PC-3 (cell line): ENCODE data around the gene DOC2B. TPM values are rescaled to one million over a fixed set of nuclear protein-coding genes. Genes with fewer than 3 reads are reported as not detected.
"Not testable (repeated sequence)": the region's sequence is repeated elsewhere in the genome, so short reads cannot be mapped to it uniquely, and the experiment has no call there.

Experiments used
- ATAC-seq: fragments of 200-7000 bp; cut with Tn5 transposase; 2 replicates; pipeline ENCODE4 v1.9.1; 2020; ENCODE audit warnings: mild to moderate bottlenecking, moderate library complexity
- BruUV-seq: library from RNA; stranded (reverse); fragments of 400-500 nt; replicated peaks from 2 replicates; lab custom pipeline; 2021; lab: Mats Ljungman, UMichigan
- CTCF ChIA-PET: fragments of 300-600 bp; sonication (Branson Sonifier 250); formaldehyde crosslinking; loops from one replicate; lab custom pipeline; 2022; ENCODE audit warnings: antibody characterized with exemption; lab: Charles Lee
- POLR2A ChIA-PET: fragments of 300-600 bp; sonication (Branson Sonifier 250); formaldehyde crosslinking; loops from one replicate; lab custom pipeline; 2022; ENCODE audit warnings: antibody characterized with exemption; ENCODE audit not compliant: unreplicated experiment; lab: Charles Lee
- DNase-seq: peaks from one replicate; pipeline ENCODE4 v3.0.0-alpha.2; 2015
- H2AFZ ChIP-seq: fragments of 300-600 bp; sonication (generic); 2 replicates; pipeline ENCODE4 v1.6.0; 2016; ENCODE audit warnings: antibody characterized with exemption, low read length
- H3F3A ChIP-seq: fragments of 300-600 bp; sonication (generic); one replicate; pipeline ENCODE4 v1.6.0; 2017; ENCODE audit warnings: antibody characterized with exemption, low read length, control low read depth, mild to moderate bottlenecking; ENCODE audit not compliant: unreplicated experiment
- H3K27ac ChIP-seq: fragments of 300-600 bp; sonication (generic); 2 replicates; pipeline ENCODE4 v1.5.1; 2016; ENCODE audit warnings: mild to moderate bottlenecking, low read length
- H3K27me3 ChIP-seq: fragments of 300-600 bp; sonication (generic); 2 replicates; pipeline ENCODE4 v1.6.1; 2016; ENCODE audit warnings: low read length, mixed read lengths
- H3K36me3 ChIP-seq: fragments of 300-600 bp; sonication (generic); 2 replicates; pipeline ENCODE4 v1.6.1; 2016; ENCODE audit warnings: low read depth, mixed run types, low read length, mixed read lengths
- H3K4me1 ChIP-seq: fragments of 300-600 bp; sonication (generic); 2 replicates; pipeline ENCODE4 v1.5.1; 2016; ENCODE audit warnings: low read length; ENCODE audit not compliant: insufficient read depth
- H3K4me2 ChIP-seq: fragments of 300-600 bp; sonication (generic); 2 replicates; pipeline ENCODE4 v1.6.0; 2016; ENCODE audit warnings: low read length
- H3K4me3 ChIP-seq: fragments of 300-600 bp; sonication (generic); 2 replicates; pipeline ENCODE4 v1.5.1; 2016; ENCODE audit warnings: mild to moderate bottlenecking, low read length, mixed read lengths
- H3K79me2 ChIP-seq: fragments of 300-600 bp; sonication (generic); 2 replicates; pipeline ENCODE4 v1.6.1; 2017; ENCODE audit warnings: low read length, mixed read lengths
- H3K9ac ChIP-seq: fragments of 300-600 bp; sonication (generic); 2 replicates; pipeline ENCODE4 v1.6.0; 2016; ENCODE audit warnings: mild to moderate bottlenecking, low read length
- H3K9me2 ChIP-seq: fragments of 300-600 bp; sonication (generic); replicated peaks from 2 replicates; pipeline ENCODE4 v1.6.1; 2016; ENCODE audit warnings: mixed run types, low read length, mixed read lengths
- H3K9me3 ChIP-seq: fragments of 300-600 bp; sonication (generic); 2 replicates; pipeline ENCODE4 v1.6.1; 2016; ENCODE audit warnings: low read length, mixed read lengths
- H4K20me1 ChIP-seq: fragments of 300-600 bp; sonication (generic); 2 replicates; pipeline ENCODE4 v1.6.1; 2016; ENCODE audit warnings: low read length, mixed read lengths
- EZH2 ChIP-seq: fragments of 300-600 bp; sonication (generic); IDR thresholded peaks from one replicate; pipeline ENCODE4 v1.6.1; 2017; ENCODE audit warnings: antibody characterized with exemption, mild to moderate bottlenecking, low read length; ENCODE audit not compliant: unreplicated experiment
- EZH2phosphoT487 ChIP-seq: fragments of 300-600 bp; sonication (generic); IDR thresholded peaks from 2 replicates; pipeline ENCODE4 v1.6.1; 2018; ENCODE audit warnings: mild to moderate bottlenecking, antibody characterized with exemption, low read length, borderline replicate concordance
- intact Hi-C: fragments of 100-400 bp; cut with micrococcal nuclease; formaldehyde crosslinking; loops from 2 replicates; pipeline ENCODE4 v1.9.0; 2023
- total RNA-seq: library from RNA; depleted of rRNA; stranded (reverse); fragments of >200 nt; gene quantifications from 2 replicates; pipeline ENCODE4 v1.2.3, GENCODE V29; 2014
- TF ChIP-seq, protein P1 (sequence below): fragments of 300-600 bp; sonication (generic); conservative IDR thresholded peaks from 2 replicates; pipeline ENCODE4 v1.5.1; 2017; ENCODE audit warnings: antibody characterized with exemption, low read depth, mild to moderate bottlenecking, low read length

The DOC2B gene
- total RNA-seq, 1 experiment from 2014 or later, result 0.69 TPM

GRCh38 chr17:199806-200545 lies 18.5 kb upstream of the DOC2B start:
- Histone ChIP-seq H3F3A (no peaks in the 10 kb centered on the region), H4K20me1 (no peaks in the 10 kb centered on the region), H3K4me1 (no peaks in the 10 kb centered on the region), H3K4me3 (no peak overlapping the region), H3K27ac (no peak overlapping the region), H3K27me3 (no peaks in the 10 kb centered on the region), H3K36me3 (no peaks in the 10 kb centered on the region), H3K9me2 (no peaks in the 10 kb centered on the region), H3K79me2 (no peaks in the 10 kb centered on the region), H2AFZ (no peak overlapping the region), H3K9me3 (no peaks in the 10 kb centered on the region), H3K9ac (no peak overlapping the region), H3K4me2 (no peak overlapping the region)
- peak; percentile 6 for DNase-seq
- TSS peak; percentile 16 for BruUV-seq
- intact Hi-C loops, result no loop called here
- peak; percentile 48 for ATAC-seq
- ChIA-PET CTCF (no interaction called here), POLR2A (no interaction called here)
- TF ChIP-seq, protein P1, sequence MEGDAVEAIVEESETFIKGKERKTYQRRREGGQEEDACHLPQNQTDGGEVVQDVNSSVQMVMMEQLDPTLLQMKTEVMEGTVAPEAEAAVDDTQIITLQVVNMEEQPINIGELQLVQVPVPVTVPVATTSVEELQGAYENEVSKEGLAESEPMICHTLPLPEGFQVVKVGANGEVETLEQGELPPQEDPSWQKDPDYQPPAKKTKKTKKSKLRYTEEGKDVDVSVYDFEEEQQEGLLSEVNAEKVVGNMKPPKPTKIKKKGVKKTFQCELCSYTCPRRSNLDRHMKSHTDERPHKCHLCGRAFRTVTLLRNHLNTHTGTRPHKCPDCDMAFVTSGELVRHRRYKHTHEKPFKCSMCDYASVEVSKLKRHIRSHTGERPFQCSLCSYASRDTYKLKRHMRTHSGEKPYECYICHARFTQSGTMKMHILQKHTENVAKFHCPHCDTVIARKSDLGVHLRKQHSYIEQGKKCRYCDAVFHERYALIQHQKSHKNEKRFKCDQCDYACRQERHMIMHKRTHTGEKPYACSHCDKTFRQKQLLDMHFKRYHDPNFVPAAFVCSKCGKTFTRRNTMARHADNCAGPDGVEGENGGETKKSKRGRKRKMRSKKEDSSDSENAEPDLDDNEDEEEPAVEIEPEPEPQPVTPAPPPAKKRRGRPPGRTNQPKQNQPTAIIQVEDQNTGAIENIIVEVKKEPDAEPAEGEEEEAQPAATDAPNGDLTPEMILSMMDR, result no peak
- TF ChIP-seq EZH2, result no peak
- no peak for TF ChIP-seq EZH2phosphoT487

GRCh38 chr17:199191-199604 lies 17.7 kb upstream of the DOC2B start:
- no peaks in the 10 kb centered on the region for H3K4me1 ChIP-seq
- no peak overlapping the region for H3K9ac ChIP-seq
- H3K79me2 ChIP-seq, result no peaks in the 10 kb centered on the region
- H3K36me3 ChIP-seq, result no peaks in the 10 kb centered on the region
- no peak overlapping the region for H3K4me2 ChIP-seq
- no peaks in the 10 kb centered on the region for H3F3A ChIP-seq
- no peak overlapping the region for H3K4me3 ChIP-seq
- ChIA-PET POLR2A (no interaction called here), CTCF (no interaction called here)
- TF ChIP-seq, protein P1, result no peak
- TF ChIP-seq EZH2phosphoT487 (no peak), EZH2 (no peak)
- ATAC-seq (peak; percentile 32; the same call in 1 of the 2 replicates), DNase-seq (no peak)
- no TSS peak for BruUV-seq
- H3K27ac ChIP-seq, result no peak overlapping the region
- H2AFZ ChIP-seq, result no peak overlapping the region
- intact Hi-C loops, result no loop called here
- no peaks in the 10 kb centered on the region for H3K9me2 ChIP-seq
- no peaks in the 10 kb centered on the region for H4K20me1 ChIP-seq
- no peaks in the 10 kb centered on the region for H3K27me3 ChIP-seq
- H3K9me3 ChIP-seq, result no peaks in the 10 kb centered on the region

GRCh38 chr17:198225-198624 lies 16.8 kb upstream of the DOC2B start:
- H3K9me2 ChIP-seq, H3K4me3 ChIP-seq, H3K4me1 ChIP-seq, DNase-seq, H3K36me3 ChIP-seq, H4K20me1 ChIP-seq, H3K9ac ChIP-seq, intact Hi-C loops, H3K79me2 ChIP-seq, H3K27ac ChIP-seq, BruUV-seq, H2AFZ ChIP-seq, H3F3A ChIP-seq, CTCF ChIA-PET, H3K9me3 ChIP-seq, ATAC-seq, H3K27me3 ChIP-seq, POLR2A ChIA-PET, H3K4me2 ChIP-seq: not testable (repeated sequence)
